ENCODE results near the gene SEZ6.

GRCh38 chr17:28955408-28955807 is 50.4 kb downstream of the SEZ6 start:
- TF ChIP-seq NFIC (IDR thresholded peaks at IDR 0.05): no peak
- no peak for TF ChIP-seq CREB1 (IDR thresholded peaks at IDR 0.05; ENCODE audit: low read depth)
- TF ChIP-seq MAX (IDR thresholded peaks at IDR 0.05): no peak
- no peak for TF ChIP-seq USF1 (IDR thresholded peaks at IDR 0.05)
- no peak for TF ChIP-seq CEBPB (IDR thresholded peaks at IDR 0.05)
